HepG2 (cell line): ENCODE measurements around the gene PFKL. TPM values are rescaled to one million over a fixed set of nuclear protein-coding genes. Genes with fewer than 3 reads are reported as not detected.

Source experiments
- ATAC-seq: fragments of 200-7000 bp; cut with Tn5 transposase; 3 replicates; pipeline ENCODE4 v1.9.1; 2020; ENCODE audit warnings: mild to moderate bottlenecking, moderate library complexity
- BruUV-seq: library from RNA; stranded (reverse); fragments of 400-500 nt; replicated peaks from 2 replicates; lab custom pipeline; 2021; lab: Mats Ljungman, UMichigan
- CTCF ChIA-PET: fragments of 300-600 bp; formaldehyde crosslinking; extraction: SDS; loops from one replicate; lab custom pipeline; 2021; ENCODE audit warnings: low total read pairs, inconsistent platforms, low intra/inter-chr PET ratio; lab: Yijun Ruan, JAX
- POLR2A ChIA-PET: fragments of 350-600 bp; sonication (Branson Sonifier 250); formaldehyde crosslinking; loops from one replicate; lab custom pipeline; 2020; ENCODE audit warnings: antibody characterized with exemption, inconsistent platforms; lab: Yijun Ruan, JAX
- DNase-seq: peaks from one replicate; pipeline ENCODE4 v3.0.0-alpha.2; 2015; ENCODE audit warnings: low spot score
- FAIRE-seq: peaks from 3 replicates; lab custom pipeline; 2011; peaks lifted over from hg19 to GRCh38; lab: Jason Lieb, UNC
- H2AFZ ChIP-seq: one replicate; pipeline ENCODE4 v1.6.1; 2011; ENCODE audit warnings: low read length, inconsistent platforms
- H3K27ac ChIP-seq: fragments of 300-600 bp; 3 replicates; pipeline ENCODE4 v1.8.0; 2011; ENCODE audit warnings: mixed run types, mild to moderate bottlenecking, mixed read lengths, low read length, inconsistent platforms; ENCODE audit not compliant: insufficient read depth; ENCODE audit errors: extremely low read length
- H3K27me3 ChIP-seq, 2 experiments: fragments of 200-600 bp in 1 of 2; 2 replicates in 1 of 2; 3 replicates in 1 of 2; pipeline versions ENCODE4 v1.6.0 to v1.8.0; 2011; ENCODE audit warnings: low read length in 2 of 2, mild to moderate bottlenecking in 2 of 2, moderate library complexity in 2 of 2, inconsistent platforms in 1 of 2; ENCODE audit not compliant: insufficient read depth in 2 of 2, control insufficient read depth in 1 of 2
- H3K36me3 ChIP-seq, 2 experiments: fragments of 200-600 bp in 1 of 2; replicated peaks in 1 of 2; 2 replicates in 1 of 2; 3 replicates in 1 of 2; pipeline versions ENCODE4 v1.5.1 to v1.8.0; 2011; ENCODE audit warnings: low read length in 2 of 2, inconsistent platforms in 1 of 2; ENCODE audit not compliant: insufficient read depth in 2 of 2, control insufficient read depth in 1 of 2
- H3K4me1 ChIP-seq: 2 replicates; pipeline ENCODE4 v1.5.1; 2012; ENCODE audit warnings: low read length, inconsistent platforms; ENCODE audit not compliant: insufficient read depth
- H3K4me2 ChIP-seq: 2 replicates; pipeline ENCODE4 v1.6.0; 2011; ENCODE audit warnings: low read depth, low read length, inconsistent platforms
- H3K4me3 ChIP-seq, 3 experiments: fragments of 200-600 bp in 1 of 3; sonication (generic), shearing (Covaris generic) in 1 of 3; replicated peaks in 1 of 3; 2 replicates each; pipeline ENCODE4 v1.5.1; 2011 to 2016; ENCODE audit warnings: low read length in 3 of 3, inconsistent platforms in 2 of 3, low read depth in 2 of 3, mild to moderate bottlenecking in 2 of 3, control low read depth in 1 of 3, mixed read lengths in 1 of 3; ENCODE audit not compliant: insufficient read depth in 1 of 3
- H3K79me2 ChIP-seq: one replicate; pipeline ENCODE4 v1.6.1; 2011; ENCODE audit warnings: low read length, inconsistent platforms; ENCODE audit not compliant: insufficient read depth
- H3K9ac ChIP-seq: 2 replicates; pipeline ENCODE4 v1.6.0; 2011; ENCODE audit warnings: mild to moderate bottlenecking, low read depth, low read length, inconsistent platforms; ENCODE audit not compliant: insufficient read depth
- H3K9me3 ChIP-seq: 2 replicates; pipeline ENCODE4 v1.5.1; 2012; ENCODE audit warnings: mild to moderate bottlenecking, low read length
- H4K20me1 ChIP-seq: 2 replicates; pipeline ENCODE4 v1.6.0; 2011; ENCODE audit warnings: inconsistent platforms, mild to moderate bottlenecking, low read length, moderate library complexity; ENCODE audit not compliant: insufficient read depth
- AGO2 ChIP-seq: fragments of 200-400 bp; formaldehyde crosslinking; optimal IDR thresholded peaks from 2 replicates; pipeline ENCODE3; 2017; ENCODE audit warnings: mild to moderate bottlenecking, low read depth, low read length, moderate library complexity
- DPF2 ChIP-seq: sonication (generic); formaldehyde crosslinking; IDR thresholded peaks from 2 replicates; pipeline ENCODE4 v1.4.0; 2020; ENCODE audit warnings: mild to moderate bottlenecking, low read depth, missing genetic modification reagents, borderline replicate concordance
- DR1 ChIP-seq: sonication (generic); formaldehyde crosslinking; IDR thresholded peaks from 2 replicates; pipeline ENCODE4 v1.8.0; 2021; ENCODE audit warnings: mild to moderate bottlenecking, missing genetic modification reagents, inconsistent platforms
- FOXK1 ChIP-seq: sonication (generic); formaldehyde crosslinking; IDR thresholded peaks from 2 replicates; pipeline ENCODE4 v1.4.0; 2020; ENCODE audit warnings: low read depth, missing genetic modification reagents, borderline replicate concordance
- NBN ChIP-seq: fragments of 450-650 bp; conservative IDR thresholded peaks from 2 replicates; pipeline ENCODE4 v1.6.1; 2017
- PLRG1 ChIP-seq: fragments of 450-650 bp; conservative IDR thresholded peaks from 2 replicates; pipeline ENCODE4 v1.6.1; 2016
- POLR2A ChIP-seq, 2 experiments: IDR thresholded peaks; 2 replicates each; pipeline ENCODE4 v1.6.1; 2011; ENCODE audit warnings: low read depth in 2 of 2, low read length in 2 of 2, mild to moderate bottlenecking in 1 of 2, moderate library complexity in 1 of 2; ENCODE audit not compliant: insufficient read depth in 1 of 2
- POLR2G ChIP-seq: fragments of 200-400 bp; formaldehyde crosslinking; IDR thresholded peaks from 2 replicates; pipeline ENCODE4 v1.6.1; 2018; ENCODE audit warnings: mild to moderate bottlenecking, low read depth, low read length, moderate library complexity
- RBFOX2 ChIP-seq: fragments of 200-400 bp; formaldehyde crosslinking; IDR thresholded peaks from 2 replicates; pipeline ENCODE4 v1.6.1; 2017; ENCODE audit warnings: low read depth, mild to moderate bottlenecking, low read length
- ZNF335 ChIP-seq: sonication (generic); formaldehyde crosslinking; IDR thresholded peaks from 2 replicates; pipeline ENCODE4 v1.4.0; 2020; ENCODE audit warnings: missing genetic modification reagents
- ZNF33A ChIP-seq: sonication (generic); formaldehyde crosslinking; IDR thresholded peaks from 2 replicates; pipeline ENCODE4 v1.5.1; 2020; ENCODE audit warnings: missing genetic modification reagents, mild to moderate bottlenecking, moderate library complexity, borderline replicate concordance
- ZNF460 ChIP-seq: sonication (generic); formaldehyde crosslinking; IDR thresholded peaks from 2 replicates; pipeline ENCODE4 v1.5.1; 2020; ENCODE audit warnings: missing genetic modification reagents, mild to moderate bottlenecking, borderline replicate concordance
- ZNF709 ChIP-seq: sonication (generic); formaldehyde crosslinking; IDR thresholded peaks from 2 replicates; pipeline ENCODE4 v1.5.0; 2020; ENCODE audit warnings: mild to moderate bottlenecking, missing genetic modification reagents
- WGBS: methylation state at CpG from one replicate; pipeline ENCODE4 v1.1.6; 2017; ENCODE audit warnings: low lambda C conversion rate; 5-methylcytosine and 5-hydroxymethylcytosine counted together
- in situ Hi-C: cut with HindIII; loops from 2 replicates; pipeline ENCODE4 v1.10.0; 2017; ENCODE audit warnings: low pct_unique_long_range_greater_than_20kb; ENCODE audit not compliant: extremely low pct_ligation_motif_present
- intact Hi-C: fragments of 100-400 bp; cut with micrococcal nuclease; formaldehyde crosslinking; loops from one replicate; pipeline ENCODE4 v1.10.0; 2022; ENCODE audit not compliant: unreplicated experiment
- polyA plus RNA-seq, 8 experiments: library from polyadenylated mRNA; depleted of rRNA in 3 of 8; stranded (reverse) in 7 of 8; unstranded in 1 of 8; fragments of >200 nt; fragmentation: Illumina TruSeq in 4 of 8; extraction: Trizol in 4 of 8; gene quantifications; 2 replicates each; pipeline versions ENCODE4 v1.2.1 to v1.2.3, GENCODE V29; 2011 to 2016; ENCODE audit warnings: low read depth in 4 of 8, missing spikeins in 1 of 8, mixed read lengths in 1 of 8; ENCODE audit not compliant: insufficient read depth in 1 of 8
- total RNA-seq, 5 experiments: library from RNA; depleted of rRNA; stranded (reverse); fragments of >200 nt; fragmentation: Illumina TruSeq; extraction: Trizol; gene quantifications; 2 replicates each; pipeline ENCODE4 v1.2.3, GENCODE V29; 2016; ENCODE audit warnings: low read depth in 1 of 5

The PFKL gene
- total and polyA plus RNA-seq, 2 of the 13 experiments (the other 11 are each of a cell fraction or from before 2014, with no cell fraction given) = 92.8 to 106 TPM

DNA sequence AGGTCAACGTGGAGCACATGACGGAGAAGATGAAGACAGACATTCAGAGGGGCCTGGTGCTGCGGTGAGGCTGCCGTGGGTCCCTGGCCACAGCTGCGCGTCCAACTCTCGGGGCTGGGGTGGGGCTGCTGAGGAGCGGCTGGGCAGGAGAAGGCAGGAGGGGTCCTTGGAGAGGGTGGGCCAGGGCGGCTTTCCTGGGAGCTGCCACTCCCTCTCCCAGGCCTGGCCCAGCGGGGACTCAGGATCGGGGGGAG, 24.9 kb downstream of the PFKL start:
- Histone ChIP-seq H3K27me3 (no peaks in the 10 kb centered on the region), H3K27ac (no peak overlapping the region), H3K79me2 (no peaks in the 10 kb centered on the region)
- POLR2A ChIA-PET = no interaction called here
- FAIRE-seq = no peak
- TF ChIP-seq RBFOX2 (0 out of 2 replicates have a peak, but pooled peaks have one; percentile 9), DPF2 (CRISPR knock-in tag) (no peak), ZNF460 (no peak), DR1 (CRISPR knock-in tag) (no peak), ZNF709 (CRISPR knock-in tag) (no peak)
- TF ChIP-seq, all 625 proteins: peak for 1
- CTCF ChIA-PET = no interaction called here
- no peaks in the 10 kb centered on the region for H3K4me1 ChIP-seq
- no peak overlapping the region for H2AFZ ChIP-seq
- no peaks in the 10 kb centered on the region for H4K20me1 ChIP-seq
- peaks cover 13 to 42% of the 10 kb centered on the region in 2 experiments; a peak in 4 of 5 replicates for H3K36me3 ChIP-seq
- intact Hi-C loops = no loop called here
- no peak overlapping the region for H3K4me2 ChIP-seq
- no peak overlapping the region for H3K9ac ChIP-seq
- DNase-seq (no peak), ATAC-seq (no peak)
- no peaks in the 10 kb centered on the region for H3K9me3 ChIP-seq
- no TSS peak for BruUV-seq
- H3K4me3 ChIP-seq = no peak overlapping the region
- WGBS = 96% methylated on average over 10 of the region's 11 CpGs
- in situ Hi-C loops = no loop called here

DNA sequence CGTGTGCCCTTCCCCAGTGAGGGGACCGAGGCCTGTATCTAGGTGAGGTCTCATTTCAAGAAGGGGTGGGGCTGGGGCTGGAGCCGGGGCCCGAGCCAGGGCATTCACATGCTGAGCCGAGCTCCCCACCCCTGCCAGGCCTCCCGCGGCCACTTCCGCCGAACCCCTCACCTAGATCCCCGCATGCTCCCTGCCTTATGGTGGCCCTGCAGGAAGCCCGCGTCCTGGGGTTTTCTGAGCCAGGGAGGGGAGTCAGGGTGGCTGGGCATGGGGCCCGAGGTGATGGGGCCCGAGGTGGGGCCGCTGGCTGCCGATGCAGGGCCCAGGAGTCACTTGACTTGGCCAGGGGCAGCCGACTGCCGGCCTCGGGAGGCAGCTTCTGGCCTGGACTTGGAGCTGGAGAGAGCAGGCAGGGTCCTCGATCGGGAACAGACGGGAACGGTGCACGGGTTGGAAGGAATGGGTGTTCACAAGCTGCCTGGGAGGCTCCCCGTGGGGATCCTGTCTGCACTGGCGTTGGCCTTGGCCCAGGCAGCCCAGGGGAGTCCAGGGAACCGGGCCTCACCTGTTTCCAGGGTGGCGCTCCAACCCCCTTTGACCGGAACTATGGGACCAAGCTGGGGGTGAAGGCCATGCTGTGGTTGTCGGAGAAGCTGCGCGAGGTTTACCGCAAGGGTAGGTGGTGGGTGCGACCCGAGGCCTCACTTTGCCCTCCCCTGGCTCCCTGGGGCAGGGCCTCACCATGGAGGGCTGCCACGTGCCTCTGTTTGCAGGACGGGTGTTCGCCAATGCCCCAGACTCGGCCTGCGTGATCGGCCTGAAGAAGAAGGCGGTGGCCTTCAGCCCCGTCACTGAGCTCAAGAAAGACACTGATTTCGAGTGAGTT, 25.8 kb downstream of the PFKL start:
- no peaks in the 10 kb centered on the region for H3K79me2 ChIP-seq
- H4K20me1 ChIP-seq = no peaks in the 10 kb centered on the region
- 92% methylated on average over 24 of the region's 44 CpGs for WGBS
- H3K4me1 ChIP-seq = no peaks in the 10 kb centered on the region
- ChIA-PET CTCF (no interaction called here), POLR2A (interaction anchor here (0.7 kb wide), 1 partner anchor 12 kb away, joined by 3 read pairs; no protein-coding TSS in a partner anchor)
- intact Hi-C loops (no loop called here), in situ Hi-C loops (no loop called here)
- H3K36me3 ChIP-seq = peaks cover 13 to 41% of the 10 kb centered on the region in 2 experiments; a peak in 4 of 5 replicates
- H2AFZ ChIP-seq = no peak overlapping the region
- no peak overlapping the region for H3K4me3 ChIP-seq
- no peak for DNase-seq
- no peak overlapping the region for H3K4me2 ChIP-seq
- no peak for FAIRE-seq
- H3K27me3 ChIP-seq = no peaks in the 10 kb centered on the region
- no peak for ATAC-seq
- no peaks in the 10 kb centered on the region for H3K9me3 ChIP-seq
- H3K27ac ChIP-seq = no peak overlapping the region
- BruUV-seq = TSS peak; percentile 46
- H3K9ac ChIP-seq = no peak overlapping the region
- no peak for TF ChIP-seq PLRG1
- no peak for TF ChIP-seq POLR2G
- TF ChIP-seq ZNF335 (CRISPR knock-in tag) = no peak
- no peak for TF ChIP-seq ZNF33A (CRISPR knock-in tag)
- 0 out of 4 replicates have a peak, but pooled peaks of 1 of the 2 experiments have one; percentile 15 for TF ChIP-seq POLR2A (IDR thresholded peaks at IDR 0.05; ENCODE audit: insufficient read depth in 1 of 2, low read depth in 2 of 2, low read length in 2 of 2)
- TF ChIP-seq FOXK1 (CRISPR knock-in tag) = no peak
- TF ChIP-seq NBN = no peak
- peak; percentile 46 for TF ChIP-seq AGO2
